ENCODE measurements around the gene SEC14L5.

Gene SEC14L5

GRCh38 chr16:5015351-5015750 lies 57.2 kb downstream of the SEC14L5 start:
- no peak for DNase-seq (ENCODE audit: low read depth)

- no peak for DNase-seq (ENCODE audit: low read depth)
These were observed 57.8 kb downstream of the SEC14L5 start for GRCh38 chr16:5015887-5016286.

GRCh38 chr16:5016967-5017677 lies 59.0 kb downstream of the SEC14L5 start:
- no peak for DNase-seq (ENCODE audit: low read depth)

GRCh38 chr16:5017678-5017969 lies 59.5 kb downstream of the SEC14L5 start:
- DNase-seq (ENCODE audit: low read depth): no peak

- no peak for DNase-seq (ENCODE audit: low read depth)
These were observed 60.7 kb downstream of the SEC14L5 start for GRCh38 chr16:5018793-5019192.

GRCh38 chr16:5019775-5020174 lies 61.6 kb downstream of the SEC14L5 start:
- DNase-seq (ENCODE audit: low read depth): no peak

GRCh38 chr16:5020551-5020950 lies 62.4 kb downstream of the SEC14L5 start:
- no peak for DNase-seq (ENCODE audit: low read depth)

GRCh38 chr16:5022521-5022920 lies 64.4 kb downstream of the SEC14L5 start:
- DNase-seq (ENCODE audit: low read depth): no peak

- no peak for DNase-seq (ENCODE audit: low read depth)
These were observed 66.5 kb downstream of the SEC14L5 start for GRCh38 chr16:5024632-5025031.

- no peak for DNase-seq (ENCODE audit: low read depth)
These were observed 67.1 kb downstream of the SEC14L5 start for GRCh38 chr16:5025171-5025632.

- DNase-seq (ENCODE audit: low read depth): no peak
These were observed 68.5 kb downstream of the SEC14L5 start for GRCh38 chr16:5026664-5027063.

GRCh38 chr16:5027086-5027485 lies 69.0 kb downstream of the SEC14L5 start:
- no peak for DNase-seq (ENCODE audit: low read depth)

- no peak for DNase-seq (ENCODE audit: low read depth)
These were observed 69.6 kb downstream of the SEC14L5 start for GRCh38 chr16:5027575-5028235.

- DNase-seq (ENCODE audit: low read depth): no peak
These were observed 70.9 kb downstream of the SEC14L5 start for GRCh38 chr16:5028950-5029475.

GRCh38 chr16:5030251-5030870 lies 72.2 kb downstream of the SEC14L5 start:
- DNase-seq (ENCODE audit: low read depth): no peak

GRCh38 chr16:5031601-5032000 lies 73.5 kb downstream of the SEC14L5 start:
- DNase-seq (ENCODE audit: low read depth): no peak

GRCh38 chr16:5032748-5033167 lies 74.6 kb downstream of the SEC14L5 start:
- DNase-seq (ENCODE audit: low read depth): no peak

- peak; percentile 71 for DNase-seq (ENCODE audit: low read depth)
These were observed 75.4 kb downstream of the SEC14L5 start, which contains the start of gene NAGPA for GRCh38 chr16:5033256-5034166. NAGPA (minus strand) TSS chr16:5033935; CDS start chr16:5033914, 21 bp downstream.

GRCh38 chr16:5034167-5034523 lies 76.0 kb downstream of the SEC14L5 start:
- no peak for DNase-seq (ENCODE audit: low read depth)

- no peak for DNase-seq (ENCODE audit: low read depth)
These were observed 77.7 kb downstream of the SEC14L5 start for GRCh38 chr16:5035909-5036227.

- DNase-seq (ENCODE audit: low read depth): no peak
These were observed 78.4 kb downstream of the SEC14L5 start for GRCh38 chr16:5036228-5037156.

Measured in stimulated activated CD8-positive, alpha-beta memory T cell treated with anti-CD3 and anti-CD28 coated beads, Interleukin-7, amount 100 ng/mL, for 24 hours (primary cell).